OCI-LY7 (cell line): ENCODE results near the gene UBL4A.

Experiments used
- EZH2phosphoT487 ChIP-seq: fragments of 200-600 bp; sonication (generic); IDR thresholded peaks from 2 replicates; pipeline ENCODE4 v1.6.1; 2018; ENCODE audit warnings: low read depth, borderline replicate concordance, mild to moderate bottlenecking, mixed run types, antibody characterized with exemption, low read length, moderate library complexity, mixed read lengths
- TF ChIP-seq, protein P1 (sequence below): fragments of 200-600 bp; sonication (generic); conservative IDR thresholded peaks from 2 replicates; pipeline ENCODE4 v1.5.1; 2014; ENCODE audit warnings: mild to moderate bottlenecking, antibody characterized with exemption, low read length, moderate library complexity, mixed read lengths

DNA sequence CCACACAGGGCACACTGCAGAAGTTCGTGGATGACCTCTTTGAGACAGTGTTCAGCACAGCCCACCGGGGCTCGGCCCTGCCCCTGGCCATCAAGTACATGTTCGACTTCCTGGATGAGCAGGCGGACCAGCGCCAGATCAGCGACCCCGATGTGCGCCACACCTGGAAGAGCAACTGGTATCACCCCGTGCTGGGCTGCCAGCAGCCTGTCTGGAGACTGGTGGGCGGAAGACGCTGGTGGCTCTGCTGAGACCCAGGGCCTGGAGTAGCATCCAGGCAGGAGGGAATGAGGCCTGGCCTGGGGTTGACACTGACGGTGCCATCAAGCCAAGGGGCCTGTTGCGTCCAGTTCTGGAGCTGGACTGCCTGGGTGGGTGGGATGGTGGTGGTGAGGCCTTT lies 16.0 kb downstream of the UBL4A start:
- TF ChIP-seq, protein P1, sequence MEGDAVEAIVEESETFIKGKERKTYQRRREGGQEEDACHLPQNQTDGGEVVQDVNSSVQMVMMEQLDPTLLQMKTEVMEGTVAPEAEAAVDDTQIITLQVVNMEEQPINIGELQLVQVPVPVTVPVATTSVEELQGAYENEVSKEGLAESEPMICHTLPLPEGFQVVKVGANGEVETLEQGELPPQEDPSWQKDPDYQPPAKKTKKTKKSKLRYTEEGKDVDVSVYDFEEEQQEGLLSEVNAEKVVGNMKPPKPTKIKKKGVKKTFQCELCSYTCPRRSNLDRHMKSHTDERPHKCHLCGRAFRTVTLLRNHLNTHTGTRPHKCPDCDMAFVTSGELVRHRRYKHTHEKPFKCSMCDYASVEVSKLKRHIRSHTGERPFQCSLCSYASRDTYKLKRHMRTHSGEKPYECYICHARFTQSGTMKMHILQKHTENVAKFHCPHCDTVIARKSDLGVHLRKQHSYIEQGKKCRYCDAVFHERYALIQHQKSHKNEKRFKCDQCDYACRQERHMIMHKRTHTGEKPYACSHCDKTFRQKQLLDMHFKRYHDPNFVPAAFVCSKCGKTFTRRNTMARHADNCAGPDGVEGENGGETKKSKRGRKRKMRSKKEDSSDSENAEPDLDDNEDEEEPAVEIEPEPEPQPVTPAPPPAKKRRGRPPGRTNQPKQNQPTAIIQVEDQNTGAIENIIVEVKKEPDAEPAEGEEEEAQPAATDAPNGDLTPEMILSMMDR, result no peak
- no peak for TF ChIP-seq EZH2phosphoT487
